Fibroblast of pulmonary artery (primary cell): ENCODE measurements around the gene PKDREJ.
"Not testable (repeated sequence)": the region's sequence is repeated elsewhere in the genome, so short reads cannot be mapped to it uniquely, and the experiment has no call there.

ENCODE experiments used
- DNase-seq: peaks from one replicate; pipeline ENCODE4 v3.0.0-alpha.2; 2010; ENCODE audit warnings: low read depth
- H3K4me3 ChIP-seq: replicated peaks from 2 replicates; pipeline ENCODE4 v1.5.1; 2011; ENCODE audit warnings: low read depth, mild to moderate bottlenecking, control low read depth, low read length, moderate library complexity
- CTCF ChIP-seq: IDR thresholded peaks from 2 replicates; pipeline ENCODE4 v1.5.1; 2011; ENCODE audit warnings: mild to moderate bottlenecking, control low read depth, low read length, inconsistent platforms; ENCODE audit errors: missing control alignments

Gene PKDREJ, protein sequence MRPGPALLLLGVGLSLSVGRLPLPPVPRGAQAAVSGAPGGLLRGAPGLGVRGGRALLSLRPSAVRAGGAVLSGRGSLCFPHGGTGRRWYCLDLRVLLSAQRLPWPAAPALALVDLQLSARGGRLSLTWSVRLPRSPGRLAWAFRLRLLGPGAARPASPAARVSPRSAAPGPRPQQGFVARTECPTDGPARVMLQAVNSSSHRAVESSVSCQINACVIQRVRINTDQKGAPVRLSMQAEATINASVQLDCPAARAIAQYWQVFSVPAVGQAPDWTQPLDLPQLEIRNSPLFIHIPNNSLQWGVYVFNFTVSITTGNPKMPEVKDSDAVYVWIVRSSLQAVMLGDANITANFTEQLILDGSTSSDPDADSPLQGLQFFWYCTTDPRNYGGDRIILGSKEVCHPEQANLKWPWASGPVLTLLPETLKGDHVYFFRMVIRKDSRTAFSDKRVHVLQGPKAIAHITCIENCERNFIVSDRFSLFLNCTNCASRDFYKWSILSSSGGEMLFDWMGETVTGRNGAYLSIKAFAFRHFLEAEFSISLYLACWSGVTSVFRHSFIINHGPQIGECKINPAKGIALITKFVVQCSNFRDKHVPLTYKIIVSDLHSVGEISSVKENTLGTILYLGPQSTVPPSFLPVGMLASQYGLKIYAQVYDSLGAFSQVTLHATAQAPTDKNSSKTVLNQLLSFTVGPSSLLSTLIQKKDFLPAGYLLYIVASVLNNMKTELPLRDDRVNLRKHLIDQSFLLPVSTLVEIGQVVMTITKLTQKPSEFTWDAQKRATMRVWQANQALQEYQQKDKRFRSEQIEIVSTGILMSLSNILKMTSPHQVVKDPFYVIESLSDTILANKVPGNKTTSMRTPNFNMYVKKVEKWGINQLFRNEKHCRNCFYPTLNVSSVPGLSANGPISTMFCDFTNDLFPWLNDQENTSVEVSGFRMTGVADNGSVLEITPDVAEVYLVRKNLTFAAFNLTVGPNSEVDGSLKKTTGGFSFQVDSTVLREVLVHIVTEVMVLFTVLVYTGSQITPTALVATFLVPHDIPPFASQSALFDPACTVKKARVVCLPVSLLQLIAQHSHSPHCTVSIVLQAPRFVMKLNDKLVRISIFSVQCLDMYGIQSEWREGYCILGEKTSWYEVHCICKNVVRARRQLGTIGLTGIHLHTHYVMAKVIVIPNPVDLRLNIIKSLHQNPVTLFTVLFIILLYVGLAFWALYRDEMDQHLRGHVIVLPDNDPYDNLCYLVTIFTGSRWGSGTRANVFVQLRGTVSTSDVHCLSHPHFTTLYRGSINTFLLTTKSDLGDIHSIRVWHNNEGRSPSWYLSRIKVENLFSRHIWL (N-terminal part only)

DNA sequence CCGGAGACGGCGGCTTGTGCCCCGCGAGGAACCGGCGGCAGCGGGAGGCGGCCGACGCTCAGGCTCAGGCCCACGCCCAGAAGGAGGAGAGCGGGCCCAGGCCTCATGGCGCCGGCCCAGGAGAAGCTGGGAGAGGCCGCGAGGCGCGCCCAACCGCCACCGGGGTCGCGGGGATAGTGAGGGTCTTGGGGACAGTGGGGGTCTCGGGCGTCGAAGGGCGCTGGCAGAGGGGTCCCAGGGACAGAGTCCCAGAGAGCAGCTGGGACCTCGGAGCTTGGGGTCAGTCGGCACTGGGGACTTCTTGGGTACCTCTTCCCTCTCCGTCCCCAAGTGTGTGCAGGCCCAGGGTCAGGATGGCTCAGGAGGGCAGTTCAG lies at the start of gene PKDREJ:
TSS of gene PKDREJ (minus strand) at position 128 of the 375 bp plus-strand sequence. CDS start at position 107, 21 bp downstream.
- no peak for DNase-seq
- no peak within 1 kb of the TSS for H3K4me3 ChIP-seq
- TF ChIP-seq CTCF = no peak

- not testable (repeated sequence) for DNase-seq
These were observed 49.7 kb upstream of the PKDREJ start for GRCh38 chr22:46312848-46313247.

GRCh38 chr22:46312056-46312455 lies 48.9 kb upstream of the PKDREJ start:
- no peak for TF ChIP-seq CTCF
- no peak overlapping the region for H3K4me3 ChIP-seq
- no peak for DNase-seq

More at GRCh38 chr22:46312848-46313247, 49.7 kb upstream of the PKDREJ start:
- not testable (repeated sequence) for H3K4me3 ChIP-seq

- TF ChIP-seq CTCF = no peak
These were observed 46.5 kb upstream of the PKDREJ start for GRCh38 chr22:46309526-46310085.

DNA sequence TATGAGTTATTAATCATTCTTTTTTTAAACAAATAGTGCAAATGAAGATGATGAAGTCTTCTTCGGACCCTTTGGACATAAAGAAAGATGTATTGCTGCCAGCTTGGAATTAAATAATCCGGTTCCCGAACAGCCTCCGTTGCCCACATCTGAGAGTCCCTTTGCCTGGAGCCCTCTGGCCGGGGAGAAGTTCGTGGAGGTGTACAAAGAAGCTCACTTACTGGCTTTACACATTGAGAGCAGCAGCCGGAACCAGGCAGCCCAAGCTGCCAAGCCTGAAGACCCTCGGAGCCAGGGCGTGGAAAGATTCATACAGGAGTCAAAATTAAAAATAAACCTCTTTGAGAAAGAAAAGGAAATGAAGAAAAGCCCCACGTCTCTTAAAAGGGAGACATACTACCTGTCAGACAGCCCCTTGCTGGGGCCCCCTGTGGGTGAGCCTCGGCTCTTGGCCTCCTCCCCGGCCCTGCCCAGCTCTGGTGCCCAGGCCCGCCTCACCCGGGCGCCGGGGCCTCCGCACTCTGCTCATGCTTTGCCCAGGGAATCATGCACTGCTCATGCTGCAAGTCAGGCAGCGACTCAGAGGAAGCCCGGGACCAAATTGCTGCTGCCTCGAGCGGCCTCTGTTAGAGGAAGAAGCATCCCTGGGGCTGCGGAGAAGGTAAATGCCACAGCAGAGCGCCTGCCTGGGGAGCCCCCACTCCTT lies 45.3 kb upstream of the PKDREJ start:
- H3K4me3 ChIP-seq = no peak overlapping the region
- DNase-seq = no peak
- no peak for TF ChIP-seq CTCF

More at GRCh38 chr22:46309526-46310085, 46.5 kb upstream of the PKDREJ start:
- no peak for DNase-seq
- H3K4me3 ChIP-seq = no peak overlapping the region

GRCh38 chr22:46303347-46303965 lies 40.3 kb upstream of the PKDREJ start:
- no peak for DNase-seq
- TF ChIP-seq CTCF = no peak
- no peak overlapping the region for H3K4me3 ChIP-seq
